OCI-LY7 (cell line): Measurements from ENCODE around the gene NOP10. TPM values are rescaled to one million over a fixed set of nuclear protein-coding genes. Genes with fewer than 3 reads are reported as not detected.
A peak's percentile ranks its signal among the peaks of the same experiment; 100 is the strongest.

Experiments
- BruUV-seq: library from RNA; stranded (reverse); fragments of 400-500 nt; replicated peaks from 2 replicates; lab custom pipeline; 2021; lab: Mats Ljungman, UMichigan
- CTCF ChIA-PET: fragments of 300-600 bp; sonication (Branson Sonifier 250); formaldehyde crosslinking; loops from one replicate; lab custom pipeline; 2022; ENCODE audit warnings: antibody characterized with exemption; ENCODE audit not compliant: unreplicated experiment; lab: Charles Lee
- POLR2A ChIA-PET: fragments of 300-600 bp; sonication (Branson Sonifier 250); formaldehyde crosslinking; loops from one replicate; lab custom pipeline; 2022; ENCODE audit warnings: antibody characterized with exemption; lab: Charles Lee
- DNase-seq: peaks from one replicate; pipeline ENCODE4 v3.0.0-alpha.2; 2015; ENCODE audit warnings: low spot score
- H2AFZ ChIP-seq: fragments of 200-600 bp; sonication (generic), shearing (Covaris generic); 2 replicates; pipeline ENCODE4 v1.6.1; 2014; ENCODE audit warnings: mild to moderate bottlenecking, antibody characterized with exemption, low read length, moderate library complexity
- H3K27ac ChIP-seq: fragments of 200-600 bp; sonication (generic); 2 replicates; pipeline ENCODE4 v1.5.1; 2014; ENCODE audit warnings: mixed run types, low read depth, mild to moderate bottlenecking, moderate library complexity, low read length, inconsistent platforms; ENCODE audit not compliant: poor library complexity, severe bottlenecking
- H3K36me3 ChIP-seq: fragments of 200-600 bp; sonication (generic); 2 replicates; pipeline ENCODE4 v1.6.1; 2014; ENCODE audit warnings: mild to moderate bottlenecking, antibody characterized with exemption, low read length, moderate library complexity, mixed read lengths; ENCODE audit not compliant: insufficient read depth
- H3K4me1 ChIP-seq: fragments of 200-600 bp; sonication (generic); 2 replicates; pipeline ENCODE4 v1.5.1; 2014; ENCODE audit warnings: mild to moderate bottlenecking, low read length; ENCODE audit not compliant: insufficient read depth, poor library complexity, severe bottlenecking
- H3K4me2 ChIP-seq: fragments of 200-600 bp; sonication (generic); 2 replicates; pipeline ENCODE4 v1.6.1; 2014; ENCODE audit warnings: mild to moderate bottlenecking, low read length
- H3K4me3 ChIP-seq: fragments of 200-600 bp; sonication (generic); 2 replicates; pipeline ENCODE4 v1.5.1; 2014; ENCODE audit warnings: mild to moderate bottlenecking, low read depth, low read length; ENCODE audit not compliant: poor library complexity, severe bottlenecking
- H3K79me2 ChIP-seq: fragments of 200-600 bp; sonication (generic); 2 replicates; pipeline ENCODE4 v1.6.1; 2016; ENCODE audit warnings: low read depth, mild to moderate bottlenecking, low read length, moderate library complexity, mixed read lengths; ENCODE audit not compliant: insufficient read depth
- H3K9me2 ChIP-seq: fragments of 200-600 bp; sonication (generic); 2 replicates; pipeline ENCODE4 v1.6.1; 2016; ENCODE audit warnings: mild to moderate bottlenecking, low read length, mixed read lengths; ENCODE audit not compliant: insufficient read depth
- H3K9me3 ChIP-seq: fragments of 200-600 bp; sonication (generic); 2 replicates; pipeline ENCODE4 v1.6.1; 2014; ENCODE audit warnings: mild to moderate bottlenecking, mixed run types, low read length, mixed read lengths
- H4K20me1 ChIP-seq: fragments of 200-600 bp; sonication (generic); 2 replicates; pipeline ENCODE4 v1.6.1; 2014; ENCODE audit warnings: mild to moderate bottlenecking, antibody characterized with exemption, low read length, moderate library complexity, mixed read lengths; ENCODE audit not compliant: insufficient read depth
- EZH2phosphoT487 ChIP-seq: fragments of 200-600 bp; sonication (generic); IDR thresholded peaks from 2 replicates; pipeline ENCODE4 v1.6.1; 2018; ENCODE audit warnings: low read depth, borderline replicate concordance, mild to moderate bottlenecking, mixed run types, antibody characterized with exemption, low read length, moderate library complexity, mixed read lengths
- intact Hi-C: fragments of 100-400 bp; cut with micrococcal nuclease; formaldehyde crosslinking; loops from one replicate; pipeline ENCODE4 v1.10.0; 2022; ENCODE audit not compliant: unreplicated experiment
- total RNA-seq, 2 experiments: library from RNA; depleted of rRNA in 1 of 2; stranded (reverse); fragments of >200 nt in 1 of 2; shearing (Covaris generic) in 1 of 2; gene quantifications; 2 replicates each; pipeline ENCODE4 v1.2.3, GENCODE V29; 2014 to 2022
- TF ChIP-seq, protein P1 (sequence below): fragments of 200-600 bp; sonication (generic); conservative IDR thresholded peaks from 2 replicates; pipeline ENCODE4 v1.5.1; 2014; ENCODE audit warnings: mild to moderate bottlenecking, antibody characterized with exemption, low read length, moderate library complexity, mixed read lengths

Gene NOP10
- total RNA-seq, 2 experiments from 2014 or later = 130 to 191 TPM

DNA sequence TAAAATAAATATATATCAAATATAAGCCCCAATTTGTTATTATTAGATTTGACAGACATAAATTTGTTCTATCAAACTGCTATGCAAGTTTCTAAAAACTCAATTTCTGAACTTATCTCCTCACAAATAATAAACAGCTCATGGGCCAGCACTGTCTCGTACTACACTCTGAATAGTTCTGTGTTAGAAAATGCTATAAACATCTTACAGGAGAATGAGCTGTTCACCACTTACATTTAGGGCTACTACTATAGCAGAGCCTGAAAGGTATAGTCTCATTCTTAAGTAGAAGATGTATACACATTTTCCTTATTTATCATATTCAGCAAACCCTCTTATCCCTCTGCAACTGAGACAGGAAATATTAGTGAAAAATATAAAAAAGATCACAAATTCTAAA is 18.0 kb downstream of the NOP10 start:
- TF ChIP-seq, protein P1, sequence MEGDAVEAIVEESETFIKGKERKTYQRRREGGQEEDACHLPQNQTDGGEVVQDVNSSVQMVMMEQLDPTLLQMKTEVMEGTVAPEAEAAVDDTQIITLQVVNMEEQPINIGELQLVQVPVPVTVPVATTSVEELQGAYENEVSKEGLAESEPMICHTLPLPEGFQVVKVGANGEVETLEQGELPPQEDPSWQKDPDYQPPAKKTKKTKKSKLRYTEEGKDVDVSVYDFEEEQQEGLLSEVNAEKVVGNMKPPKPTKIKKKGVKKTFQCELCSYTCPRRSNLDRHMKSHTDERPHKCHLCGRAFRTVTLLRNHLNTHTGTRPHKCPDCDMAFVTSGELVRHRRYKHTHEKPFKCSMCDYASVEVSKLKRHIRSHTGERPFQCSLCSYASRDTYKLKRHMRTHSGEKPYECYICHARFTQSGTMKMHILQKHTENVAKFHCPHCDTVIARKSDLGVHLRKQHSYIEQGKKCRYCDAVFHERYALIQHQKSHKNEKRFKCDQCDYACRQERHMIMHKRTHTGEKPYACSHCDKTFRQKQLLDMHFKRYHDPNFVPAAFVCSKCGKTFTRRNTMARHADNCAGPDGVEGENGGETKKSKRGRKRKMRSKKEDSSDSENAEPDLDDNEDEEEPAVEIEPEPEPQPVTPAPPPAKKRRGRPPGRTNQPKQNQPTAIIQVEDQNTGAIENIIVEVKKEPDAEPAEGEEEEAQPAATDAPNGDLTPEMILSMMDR = no peak
- TF ChIP-seq EZH2phosphoT487 = no peak

DNA sequence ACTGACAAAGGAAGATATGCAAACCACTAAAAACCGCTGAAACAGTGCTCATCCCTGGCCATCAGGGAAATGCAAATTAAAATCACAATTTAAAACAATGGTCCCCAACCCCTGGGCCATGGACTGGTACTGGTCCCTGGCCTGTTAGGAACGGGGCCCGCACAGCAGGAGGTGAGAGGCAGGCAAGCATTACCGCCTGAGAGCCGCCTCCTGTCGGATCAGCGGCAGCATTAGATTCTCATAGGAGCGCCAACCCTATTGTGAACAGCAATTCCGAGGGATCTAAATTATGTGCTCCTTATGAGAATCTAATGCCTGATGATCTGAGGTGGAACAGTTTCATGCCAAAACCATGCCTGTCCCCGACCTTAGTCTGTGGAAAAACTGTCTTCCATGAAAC is 19.7 kb downstream of the NOP10 start:
- CTCF ChIA-PET = no interaction called here
- H3K27ac ChIP-seq = no peak overlapping the region
- H3K4me1 ChIP-seq = peaks cover 12% of the 10 kb centered on the region
- H2AFZ ChIP-seq = no peak overlapping the region
- DNase-seq = no peak
- H3K4me2 ChIP-seq = no peak overlapping the region
- no peaks in the 10 kb centered on the region for H3K9me3 ChIP-seq
- H3K9me2 ChIP-seq = no peaks in the 10 kb centered on the region
- no peak overlapping the region for H3K4me3 ChIP-seq
- POLR2A ChIA-PET = interaction anchor here (1.0 kb wide), 1 partner anchor 14 kb away, joined by 4 read pairs; no protein-coding TSS in a partner anchor
- TF ChIP-seq, protein P1 = no peak
- no peak for TF ChIP-seq EZH2phosphoT487
- no peaks in the 10 kb centered on the region for H4K20me1 ChIP-seq
- intact Hi-C loops = no loop called here
- H3K79me2 ChIP-seq = no peaks in the 10 kb centered on the region
- no TSS peak for BruUV-seq
- H3K36me3 ChIP-seq = no peaks in the 10 kb centered on the region

More for the DNA sequence above, 18.0 kb downstream of the NOP10 start:
- H3K79me2 ChIP-seq = no peaks in the 10 kb centered on the region
- H3K9me3 ChIP-seq = no peaks in the 10 kb centered on the region
- BruUV-seq = no TSS peak
- no peaks in the 10 kb centered on the region for H3K9me2 ChIP-seq
- intact Hi-C loops = no loop called here
- H3K4me1 ChIP-seq = peaks cover 6% of the 10 kb centered on the region
- no peak overlapping the region for H3K4me2 ChIP-seq
- no peak overlapping the region for H3K4me3 ChIP-seq
- POLR2A ChIA-PET = interaction anchor here (1.0 to 1.5 kb wide), 2 partner anchors 9 to 18 kb away, joined by 3 to 4 read pairs; partner anchors contain the start of genes NOP10 and NUTM1
- no peak overlapping the region for H3K27ac ChIP-seq
- no peak overlapping the region for H2AFZ ChIP-seq
- no peaks in the 10 kb centered on the region for H3K36me3 ChIP-seq
- CTCF ChIA-PET = no interaction called here
- H4K20me1 ChIP-seq = no peaks in the 10 kb centered on the region
- no peak for DNase-seq

DNA sequence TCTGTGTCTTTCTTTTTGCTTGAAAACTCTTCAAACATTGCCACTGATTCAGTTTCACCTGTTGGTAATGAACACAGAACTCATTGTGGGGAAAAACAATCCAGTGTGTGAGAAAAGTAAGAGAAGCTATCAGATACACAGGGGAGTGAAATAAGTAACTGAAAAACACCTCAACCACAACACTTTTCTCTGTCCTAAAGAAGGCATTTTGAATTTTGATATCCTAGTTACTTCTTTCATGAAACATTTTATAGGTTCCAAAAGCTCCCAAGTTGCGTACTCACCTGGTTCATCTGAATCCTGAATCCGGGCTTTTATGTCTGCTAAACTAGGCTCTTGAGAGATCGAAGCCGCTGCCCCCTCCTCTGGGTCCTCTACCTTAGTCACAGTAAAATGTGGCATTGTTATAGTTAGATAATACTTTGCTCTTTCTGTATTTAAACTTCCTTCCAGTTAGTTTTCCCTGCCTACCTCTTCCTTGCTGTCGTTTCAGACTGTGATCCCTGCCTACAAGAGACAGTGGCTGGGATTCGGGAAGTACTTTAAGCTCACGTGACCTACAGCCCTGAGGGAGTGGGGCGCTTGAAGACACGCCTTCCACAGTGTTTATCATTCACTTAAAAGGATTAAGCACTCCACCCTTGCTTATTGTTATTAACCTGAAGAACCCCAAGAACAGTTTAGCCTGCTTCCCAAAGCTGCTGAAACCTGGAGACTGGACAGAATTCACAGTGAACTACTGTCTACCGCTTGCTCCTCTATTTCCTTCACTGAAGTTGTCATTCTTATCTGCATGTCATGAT is 24.5 kb downstream of the NOP10 start:
- Histone ChIP-seq H3K4me1 (peaks cover 7% of the 10 kb centered on the region), H3K36me3 (no peaks in the 10 kb centered on the region), H3K4me2 (peak overlapping the region; percentile 50), H3K9me2 (no peaks in the 10 kb centered on the region), H3K9me3 (no peaks in the 10 kb centered on the region), H3K4me3 (peak overlapping the region; percentile 66), H3K79me2 (no peaks in the 10 kb centered on the region), H3K27ac (no peak overlapping the region), H2AFZ (peak overlapping the region; percentile 94), H4K20me1 (no peaks in the 10 kb centered on the region)
- ChIA-PET POLR2A (interaction anchor here (1.2 kb wide), 2 partner anchors 10 to 19 kb away, joined by 3 read pairs; no protein-coding TSS in a partner anchor), CTCF (no interaction called here)
- intact Hi-C loops = no loop called here
- TF ChIP-seq, protein P1 = no peak
- TF ChIP-seq EZH2phosphoT487 = no peak
- DNase-seq = peak; percentile 23
- BruUV-seq = no TSS peak
